Right lobe of liver (tissue), 6 donors: ENCODE measurements around the gene TRIM22. TPM values are rescaled to one million over a fixed set of nuclear protein-coding genes. Genes with fewer than 3 reads are reported as not detected.
"Not testable (repeated sequence)": the region's sequence is repeated elsewhere in the genome, so short reads cannot be mapped to it uniquely, and the experiment has no call there.

Experiments
- ATAC-seq, 4 donors: fragments of 200-7000 bp; cut with Tn5 transposase; one replicate each; pipeline ENCODE4 v1.9.1; 2020; ENCODE audit warnings: mild to moderate bottlenecking in 4 of 4, moderate library complexity in 4 of 4
- DNase-seq, 3 donors: peaks; one replicate each; pipeline ENCODE4 v3.0.0-alpha.2; 2020
- H3K27ac ChIP-seq, 3 donors: fragments of 200-600 bp; one replicate each; pipeline ENCODE4 v1.8.0; 2022
- H3K27me3 ChIP-seq, 2 donors: fragments of 200-600 bp; one replicate each; pipeline ENCODE4 v1.8.0; 2022
- H3K36me3 ChIP-seq, 4 donors: fragments of 200-600 bp; sonication (generic) in 1 of 4; one replicate each; pipeline versions ENCODE4 v1.5.1 to v1.8.0; 2017 to 2022; ENCODE audit warnings: control low read depth in 1 of 4
- H3K4me1 ChIP-seq, 4 donors: fragments of 200-600 bp; sonication (generic) in 1 of 4; one replicate each; pipeline versions ENCODE4 v1.5.1 to v1.8.0; 2017 to 2022; ENCODE audit warnings: control low read depth in 1 of 4
- H3K4me3 ChIP-seq, 3 donors: fragments of 200-600 bp; one replicate each; pipeline ENCODE4 v1.8.0; 2022
- H3K9me3 ChIP-seq, 4 donors: fragments of 200-600 bp; sonication (generic) in 1 of 4; one replicate each; pipeline versions ENCODE4 v1.5.1 to v1.8.0; 2017 to 2022; ENCODE audit warnings: control low read depth in 1 of 4
- POLR2A ChIP-seq: fragments of 450-650 bp; IDR thresholded peaks from one replicate; pipeline ENCODE4 v1.6.1; 2017; ENCODE audit warnings: antibody characterized with exemption, mild to moderate bottlenecking
- WGBS: methylation state at CpG from one replicate; pipeline ENCODE4 v1.1.6; 2018; ENCODE audit warnings: low coverage, low lambda C conversion rate; ENCODE audit not compliant: insufficient coverage; ENCODE audit errors: missing lambda C conversion rate; 5-methylcytosine and 5-hydroxymethylcytosine counted together
- intact Hi-C, 2 donors: fragments of 100-400 bp; cut with DNase I; formaldehyde crosslinking; loops; one replicate each; pipeline versions ENCODE4 v1.11.2 to v1.14.1; 2022
- total RNA-seq, 6 experiments: library from RNA; depleted of rRNA in 2 of 6; stranded (reverse); fragments of >200 nt in 2 of 6; fragmentation: NEBNext Ultra II Directional in 3 of 6; extraction: Animal tissue kit (Norgen Biotek cat#: 25700) in 3 of 6; gene quantifications; one replicate each; pipeline versions ENCODE4 v1.1.0 to v1.2.4, GENCODE V29; 2016 to 2023
- TF ChIP-seq, protein P1 (sequence below), 4 donors: fragments of 200-600 bp in 3 of 4; fragments of 450-650 bp in 1 of 4; IDR thresholded peaks; one replicate each; pipeline versions ENCODE4 v1.5.1 to v1.8.0; 2016 to 2022; ENCODE audit warnings: antibody characterized with exemption in 4 of 4, mild to moderate bottlenecking in 2 of 4
- donor health status: DM: no; HTN: yes; CAD: no.
- donor health status: DM: no; HTN: no; CAD: no.
- donor health status: DM: no; HTN: no; CAD: no.
- donor health status: DM: no; HTN: yes; CAD: no.
- donor health status: DM: no; HTN: yes; CAD: no.

The TRIM22 gene
- total RNA-seq, 6 experiments from 2014 or later: 10.0 to 29.1 (median 13.8) TPM

DNA sequence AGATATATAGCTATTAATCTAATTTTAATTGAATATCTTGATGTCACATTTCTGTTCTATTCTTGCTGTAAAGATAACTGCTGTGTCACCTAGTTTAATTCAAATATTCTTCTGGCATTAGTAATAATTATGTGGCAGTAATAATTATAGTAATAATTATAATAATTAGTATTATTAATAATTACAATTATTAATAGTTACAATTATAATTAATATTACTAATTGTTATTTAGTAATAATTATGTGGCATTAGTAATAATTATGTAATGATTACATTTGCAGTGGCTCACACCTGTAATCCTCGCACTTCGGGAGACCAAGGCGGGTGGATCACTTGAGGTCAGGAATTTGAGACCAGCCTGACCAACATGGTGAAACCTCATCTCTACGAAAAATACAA, 3.2 kb upstream of the TRIM22 start:
- Histone ChIP-seq H3K9me3 (no peaks in the 10 kb centered on the region), H3K27ac (no peak overlapping the region), H3K4me1 (peaks cover 0 to 5% (median 0%) of the 10 kb centered on the region in 4 donors), H3K4me3 (no peak overlapping the region), H3K36me3 (no peaks in the 10 kb centered on the region), H3K27me3 (no peaks in the 10 kb centered on the region)
- DNase-seq (no peak), ATAC-seq (no peak)
- TF ChIP-seq, protein P1, sequence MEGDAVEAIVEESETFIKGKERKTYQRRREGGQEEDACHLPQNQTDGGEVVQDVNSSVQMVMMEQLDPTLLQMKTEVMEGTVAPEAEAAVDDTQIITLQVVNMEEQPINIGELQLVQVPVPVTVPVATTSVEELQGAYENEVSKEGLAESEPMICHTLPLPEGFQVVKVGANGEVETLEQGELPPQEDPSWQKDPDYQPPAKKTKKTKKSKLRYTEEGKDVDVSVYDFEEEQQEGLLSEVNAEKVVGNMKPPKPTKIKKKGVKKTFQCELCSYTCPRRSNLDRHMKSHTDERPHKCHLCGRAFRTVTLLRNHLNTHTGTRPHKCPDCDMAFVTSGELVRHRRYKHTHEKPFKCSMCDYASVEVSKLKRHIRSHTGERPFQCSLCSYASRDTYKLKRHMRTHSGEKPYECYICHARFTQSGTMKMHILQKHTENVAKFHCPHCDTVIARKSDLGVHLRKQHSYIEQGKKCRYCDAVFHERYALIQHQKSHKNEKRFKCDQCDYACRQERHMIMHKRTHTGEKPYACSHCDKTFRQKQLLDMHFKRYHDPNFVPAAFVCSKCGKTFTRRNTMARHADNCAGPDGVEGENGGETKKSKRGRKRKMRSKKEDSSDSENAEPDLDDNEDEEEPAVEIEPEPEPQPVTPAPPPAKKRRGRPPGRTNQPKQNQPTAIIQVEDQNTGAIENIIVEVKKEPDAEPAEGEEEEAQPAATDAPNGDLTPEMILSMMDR (IDR thresholded peaks at IDR 0.05): no peak
- TF ChIP-seq POLR2A: no peak
- 94% methylated on average over 4 of the region's 4 CpGs for WGBS
- intact Hi-C loops: no loop called here

DNA sequence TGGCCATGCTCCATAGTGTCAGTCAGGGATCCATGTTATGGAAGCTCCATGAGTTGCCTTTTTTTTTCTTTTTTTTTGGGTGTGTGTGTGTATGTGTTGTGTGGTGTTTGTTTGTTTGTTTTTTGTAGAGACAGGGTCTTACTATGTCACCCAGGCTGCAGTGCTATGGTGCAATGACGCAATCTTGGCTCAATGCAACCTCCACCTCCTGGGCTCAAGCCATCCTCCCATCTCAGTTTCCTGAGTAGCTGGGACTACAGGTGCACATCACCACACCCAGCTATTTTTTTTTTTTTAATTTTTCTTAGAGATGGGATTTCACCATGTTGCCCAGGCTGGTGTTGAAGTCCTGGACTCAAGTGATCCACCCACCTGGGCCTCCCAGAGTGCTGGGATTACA, 1.1 kb upstream of the TRIM22 start:
- no peaks in the 10 kb centered on the region for H3K27me3 ChIP-seq
- TF ChIP-seq, protein P1 (IDR thresholded peaks at IDR 0.05): no peak
- no peak for TF ChIP-seq POLR2A
- ATAC-seq (no peak), DNase-seq (no peak)
- WGBS: 100% methylated on average over 1 of the region's 1 CpG
- no peaks in the 10 kb centered on the region for H3K36me3 ChIP-seq
- intact Hi-C loops: no loop called here
- H3K9me3 ChIP-seq: no peaks in the 10 kb centered on the region
- H3K4me3 ChIP-seq: no peak overlapping the region
- peak overlapping the region in 1 of 3 donors; percentile 79 for H3K27ac ChIP-seq
- H3K4me1 ChIP-seq: peaks cover 0 to 5% (median 0%) of the 10 kb centered on the region in 4 donors

DNA sequence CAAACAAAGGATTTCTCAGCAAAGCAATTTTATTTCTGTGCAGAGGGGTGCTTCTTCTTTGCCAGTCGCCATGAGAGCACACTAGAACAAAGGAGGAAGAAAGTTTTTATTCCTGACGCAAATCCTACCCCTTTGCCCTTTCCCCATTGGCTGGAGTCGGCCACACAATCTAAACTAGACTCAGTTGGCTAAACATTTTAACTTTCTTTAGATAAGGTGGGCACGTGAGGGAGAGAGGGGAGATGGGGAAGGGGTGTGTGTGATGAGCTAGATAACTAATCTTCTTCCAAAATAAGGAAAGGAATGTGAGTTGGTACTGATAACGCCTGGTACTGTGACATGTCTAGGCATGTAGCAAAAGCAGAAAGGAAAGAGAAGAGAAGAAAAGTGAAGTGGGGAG, 626 bp downstream of the TRIM22 start:
- ATAC-seq: peak; percentile 56 to 63 (median 60)
- H3K27ac ChIP-seq: peak overlapping the region; percentile 75 to 79 (median 78)
- H3K4me1 ChIP-seq: peaks cover 0 to 4% (median 0%) of the 10 kb centered on the region in 4 donors
- TF ChIP-seq, protein P1 (IDR thresholded peaks at IDR 0.05): no peak
- TF ChIP-seq POLR2A: peak; percentile 16
- H3K27me3 ChIP-seq: no peaks in the 10 kb centered on the region
- no peaks in the 10 kb centered on the region for H3K36me3 ChIP-seq
- H3K4me3 ChIP-seq: peak overlapping the region; percentile 22 to 46 (median 38)
- DNase-seq: no peak
- WGBS: 10% methylated on average over 5 of the region's 5 CpGs
- intact Hi-C loops: no loop called here
- H3K9me3 ChIP-seq: no peaks in the 10 kb centered on the region

DNA sequence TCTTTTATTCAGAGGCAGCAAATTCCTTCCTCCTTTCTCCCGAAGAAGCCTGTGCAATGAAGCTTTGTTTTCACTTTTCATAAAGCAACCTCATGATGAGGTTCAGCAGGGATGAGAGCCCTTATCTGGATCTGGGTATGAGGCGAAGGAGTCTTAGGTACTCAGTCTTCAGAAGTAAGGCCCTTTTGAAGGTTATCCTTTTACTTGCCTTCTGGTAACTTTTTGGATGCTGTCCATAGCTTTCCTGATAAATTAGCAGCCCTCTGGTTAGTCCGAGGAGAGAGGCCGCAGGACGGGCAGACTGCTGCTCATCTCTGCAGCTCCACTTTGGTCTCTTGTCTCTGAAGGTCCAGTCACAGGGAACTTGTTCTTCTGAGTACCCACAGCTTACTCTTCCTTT, 1.1 kb downstream of the TRIM22 start:
- WGBS: 24% methylated on average over 4 of the region's 5 CpGs

DNA sequence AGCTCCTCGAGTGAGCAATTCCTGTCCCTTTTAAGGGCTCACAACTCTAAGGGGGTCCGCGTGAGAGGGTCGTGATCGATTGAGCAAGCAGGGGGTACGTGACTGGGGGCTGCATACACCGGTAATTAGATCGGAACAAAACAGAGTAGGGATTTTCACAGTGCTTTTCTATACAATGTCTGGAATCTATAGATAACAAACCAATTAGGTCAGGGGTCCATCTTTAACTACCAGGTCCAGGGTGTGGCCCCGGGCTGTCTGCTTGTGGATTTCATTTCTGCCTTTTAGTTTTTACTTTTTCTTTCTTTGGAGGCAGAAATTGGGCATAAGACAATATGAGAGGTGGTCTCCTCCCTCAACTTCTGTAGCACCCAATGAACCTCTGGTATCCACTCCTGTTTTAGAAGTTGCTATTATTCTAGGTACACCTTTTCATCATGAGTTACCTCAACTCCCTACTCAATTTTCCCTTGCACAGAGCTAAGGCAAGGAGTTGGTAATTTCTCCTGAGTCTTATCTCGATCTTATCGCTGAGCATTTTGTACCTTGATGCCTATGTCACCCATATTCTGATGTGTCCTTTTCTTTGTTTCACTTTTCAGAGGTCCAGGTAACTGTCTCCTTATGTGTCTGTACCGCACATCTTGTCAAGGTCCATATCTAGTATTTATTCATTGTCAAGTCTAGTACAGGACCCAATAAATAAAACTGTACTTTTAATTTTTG, 1.8 kb downstream of the TRIM22 start:
- H3K4me1 ChIP-seq, DNase-seq, H3K27me3 ChIP-seq, ATAC-seq, intact Hi-C loops, H3K36me3 ChIP-seq, H3K9me3 ChIP-seq: not testable (repeated sequence)
- 46% methylated on average over 12 of the region's 12 CpGs for WGBS
- peak overlapping the region in 2 of 3 donors; percentile 75 to 79 for H3K27ac ChIP-seq
- H3K4me3 ChIP-seq: peak overlapping the region; percentile 22 to 46 (median 38)

More for the DNA sequence above, 1.1 kb downstream of the TRIM22 start:
- H3K27me3 ChIP-seq: no peaks in the 10 kb centered on the region
- intact Hi-C loops: no loop called here
- TF ChIP-seq, protein P1 (IDR thresholded peaks at IDR 0.05): no peak
- no peak for TF ChIP-seq POLR2A
- peak overlapping the region; percentile 22 to 46 (median 38) for H3K4me3 ChIP-seq
- H3K9me3 ChIP-seq: no peaks in the 10 kb centered on the region
- H3K4me1 ChIP-seq: no peaks in the 10 kb centered on the region
- no peaks in the 10 kb centered on the region for H3K36me3 ChIP-seq
- DNase-seq (no peak), ATAC-seq (peak; percentile 27 to 38 (median 30))
- H3K27ac ChIP-seq: peak overlapping the region; percentile 75 to 79 (median 78)
